Suppressor macrophage treated with lipopolysaccharide for 1 hour (primary cell): ENCODE data around the gene TANGO2.

Experiments used
- DNase-seq, 3 donors: peaks; one replicate each; pipeline ENCODE4 v3.0.0-alpha.2; 2020 to 2022

Gene TANGO2

DNA sequence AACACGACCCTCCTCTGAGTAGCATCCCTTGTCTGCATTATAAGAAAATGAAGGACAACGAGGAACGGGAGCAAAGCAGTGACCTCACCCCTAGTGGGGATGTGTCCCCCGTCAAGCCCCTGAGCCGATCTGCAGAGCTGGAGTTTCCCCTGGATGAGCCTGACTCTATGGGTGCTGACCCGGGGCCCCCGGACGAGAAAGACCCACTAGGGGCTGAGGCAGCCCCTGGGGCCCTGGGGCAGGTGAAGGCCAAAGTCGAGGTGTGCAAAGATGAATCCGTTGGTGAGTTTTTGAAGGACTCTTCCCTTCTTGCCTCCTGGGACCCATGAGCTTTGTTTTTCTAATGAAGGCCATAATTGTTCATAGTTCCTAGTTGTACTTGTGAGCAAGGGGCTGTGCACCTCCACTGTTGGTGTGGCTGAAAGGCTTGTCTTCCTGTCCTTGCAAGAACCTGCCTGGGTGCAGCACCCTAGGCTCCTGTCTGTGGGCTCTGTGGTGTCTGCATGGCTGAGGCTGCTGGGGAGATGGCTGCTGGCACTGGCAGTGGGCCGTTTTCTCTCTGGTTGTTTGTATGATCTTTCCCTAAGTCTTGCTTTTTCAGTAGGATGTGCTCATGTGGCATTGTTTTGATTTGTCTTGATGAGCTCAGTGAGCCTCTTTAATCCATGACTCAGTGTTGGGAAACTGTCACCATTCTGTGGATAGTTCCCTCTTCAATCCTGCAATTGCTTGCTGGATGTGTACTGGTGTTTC, 69.2 kb downstream of the TANGO2 start:
- peak; percentile 22 to 43 (median 34) for DNase-seq

DNA sequence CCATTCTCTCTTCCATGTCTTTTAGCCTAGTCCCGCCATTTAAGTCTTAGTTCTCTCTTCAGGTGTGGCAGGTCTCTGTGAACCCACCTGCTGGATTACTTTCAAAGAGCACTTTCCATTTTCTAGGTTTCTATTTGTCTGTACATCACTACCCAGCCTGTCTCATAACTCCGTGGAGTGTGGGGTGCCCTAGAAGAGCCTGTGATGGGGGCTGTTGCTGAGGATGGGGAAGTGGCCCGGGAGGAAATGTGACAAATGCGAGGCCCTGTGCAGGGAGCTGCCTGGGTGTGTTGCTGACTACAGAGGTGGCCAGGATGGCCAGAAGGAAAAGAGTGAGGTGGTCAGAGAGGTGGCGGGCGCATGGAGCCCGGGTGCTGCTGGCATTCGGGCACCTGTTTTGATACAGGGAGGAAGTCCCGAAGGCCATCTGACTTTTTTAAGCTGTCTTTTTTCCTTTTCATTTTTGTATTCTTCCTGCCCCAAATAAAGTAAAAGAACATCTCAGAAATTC, 69.9 kb downstream of the TANGO2 start:
- DNase-seq: peak in 2 of 3 donors; percentile 5 to 27

DNA sequence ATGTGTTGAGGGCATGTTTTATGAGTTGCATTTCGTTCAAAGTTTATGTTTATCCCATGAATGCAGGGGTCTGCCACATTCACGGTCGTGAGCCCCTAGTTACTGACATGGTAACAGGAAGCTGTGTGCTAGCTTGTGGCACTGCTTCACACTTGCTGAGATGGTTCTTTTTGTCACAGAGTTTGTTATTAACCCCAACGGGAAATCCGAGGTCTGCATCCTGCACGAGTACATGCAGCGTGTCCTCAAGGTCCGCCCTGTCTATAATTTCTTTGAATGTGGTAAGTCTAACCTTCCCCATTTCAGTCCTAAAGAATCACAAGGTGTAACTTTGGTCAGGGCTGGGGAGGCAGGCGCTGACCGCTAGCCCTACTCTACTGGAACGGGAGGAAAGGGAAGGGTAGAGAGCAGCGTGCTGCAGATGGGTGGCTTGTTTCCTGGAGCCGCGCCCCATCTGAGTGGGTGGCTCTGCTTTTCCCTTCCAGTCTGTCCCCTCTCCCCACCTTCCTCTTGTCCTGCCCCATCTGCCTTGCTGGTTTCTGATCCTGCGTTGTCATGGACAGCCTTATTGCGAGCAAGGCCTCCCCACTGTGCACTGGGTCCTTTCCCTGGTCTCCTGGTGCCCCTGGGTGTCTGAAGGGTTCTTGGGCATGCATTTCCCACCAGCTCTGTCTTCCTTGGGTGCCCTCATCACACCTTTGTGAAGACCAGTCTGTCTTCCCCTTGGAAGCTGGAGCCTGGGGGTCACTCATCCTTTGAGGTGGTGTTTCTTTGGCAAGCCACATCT, 71.0 kb downstream of the TANGO2 start:
- no peak for DNase-seq

DNA sequence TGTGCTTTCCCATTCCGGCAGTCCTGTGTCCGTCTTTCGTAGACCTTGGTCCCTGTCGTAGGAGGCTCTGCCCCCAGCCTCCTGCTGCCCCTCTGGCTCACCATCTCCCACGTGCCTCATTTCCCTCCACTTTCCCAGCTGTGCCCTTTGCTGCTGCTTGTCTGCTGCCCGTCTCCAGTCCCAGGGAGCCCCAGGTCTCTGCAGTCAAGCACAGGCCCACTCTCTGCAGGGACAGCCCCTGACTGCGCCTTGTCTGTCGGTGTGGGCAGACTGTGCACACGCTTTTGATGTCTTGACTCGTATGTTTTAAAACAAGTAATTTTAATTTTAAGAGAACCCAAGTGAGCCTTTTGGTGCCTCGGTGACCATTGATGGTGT, 71.6 kb downstream of the TANGO2 start:
- no peak for DNase-seq

DNA sequence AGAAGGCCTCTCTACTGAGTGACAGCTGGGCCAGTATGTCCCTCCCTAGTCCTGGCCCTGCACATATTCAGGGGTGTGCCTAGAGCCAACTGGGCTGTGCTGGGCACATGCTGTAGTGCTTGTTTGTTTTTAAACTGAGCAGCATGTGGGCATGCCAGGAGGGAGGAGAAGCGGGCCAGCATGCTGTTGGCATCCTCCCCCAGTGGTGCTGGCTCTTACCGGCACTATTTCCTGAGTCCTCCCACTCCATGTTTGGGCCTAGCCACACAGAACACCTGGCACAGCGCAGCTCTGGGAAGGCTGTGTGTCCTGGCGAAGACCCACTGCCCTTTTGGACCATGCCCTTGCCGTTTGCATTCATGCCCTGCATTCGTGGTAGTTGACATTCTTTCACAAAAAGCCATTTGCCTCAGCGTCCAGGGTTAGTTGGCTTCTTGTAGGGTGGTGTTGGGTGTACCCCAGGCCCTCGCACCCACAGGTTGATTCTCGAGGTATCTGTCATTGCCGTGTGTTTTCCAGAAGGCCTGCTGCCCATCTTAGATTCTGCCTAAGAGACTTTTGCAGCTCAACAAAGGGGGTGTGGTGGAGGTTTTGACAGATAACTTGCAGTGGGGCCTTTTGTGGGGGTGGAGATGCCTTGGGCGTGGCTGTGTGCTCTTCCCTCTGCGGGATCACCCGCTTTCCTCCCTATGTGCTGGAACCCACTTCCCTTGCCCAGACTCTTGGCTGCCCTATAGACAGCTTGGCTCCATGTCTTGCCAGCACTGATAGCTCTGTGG, 72.7 kb downstream of the TANGO2 start:
- no peak for DNase-seq

DNA sequence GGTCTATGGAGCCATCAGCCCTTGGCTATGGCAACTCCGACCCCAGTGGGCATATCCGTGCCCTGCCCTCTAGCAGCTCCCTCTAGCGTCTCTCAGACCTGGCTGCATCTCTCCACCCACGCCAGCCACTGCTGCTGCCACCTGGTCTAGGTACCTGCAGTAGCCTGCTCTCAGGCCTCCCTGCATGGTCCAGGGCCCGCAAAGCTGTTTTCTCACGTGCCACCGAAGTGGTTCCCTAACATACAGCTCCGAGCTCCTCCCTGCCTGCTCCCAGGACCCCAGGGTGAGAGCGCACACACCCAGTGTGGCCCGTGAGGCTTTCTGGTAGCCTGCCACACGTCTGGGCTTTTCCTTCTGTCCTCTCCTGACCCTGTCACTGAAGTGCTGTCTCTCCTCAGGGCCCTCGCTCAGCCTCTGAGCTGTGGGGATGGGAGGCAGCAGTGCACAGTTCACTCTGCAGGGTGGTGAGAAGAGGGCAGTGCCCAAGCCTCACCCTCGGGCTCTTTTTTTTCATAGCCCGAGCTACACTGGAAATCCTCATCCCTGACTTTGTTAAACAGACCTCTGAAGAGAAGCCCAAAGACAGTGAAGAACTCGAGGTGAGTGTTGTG, 73.4 kb downstream of the TANGO2 start:
- DNase-seq: no peak

DNA sequence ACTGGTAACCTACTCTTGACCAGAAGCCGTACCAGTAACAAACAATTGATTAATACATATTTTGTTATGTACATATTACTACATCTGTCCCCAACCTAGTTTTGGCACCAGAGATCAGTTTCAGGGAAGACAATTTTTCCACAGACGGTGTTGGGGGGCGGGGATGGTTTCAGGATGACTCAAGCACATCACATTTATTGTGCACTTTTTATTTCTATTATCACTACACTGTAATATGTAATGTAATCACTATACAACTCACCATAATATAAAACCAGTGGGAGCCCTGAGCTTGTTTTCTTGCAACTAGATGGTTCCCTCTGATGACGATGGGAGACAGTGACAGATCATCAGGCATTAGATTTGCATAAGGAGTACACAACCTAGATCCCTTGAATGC, 74.6 kb downstream of the TANGO2 start:
- DNase-seq: no peak

DNA sequence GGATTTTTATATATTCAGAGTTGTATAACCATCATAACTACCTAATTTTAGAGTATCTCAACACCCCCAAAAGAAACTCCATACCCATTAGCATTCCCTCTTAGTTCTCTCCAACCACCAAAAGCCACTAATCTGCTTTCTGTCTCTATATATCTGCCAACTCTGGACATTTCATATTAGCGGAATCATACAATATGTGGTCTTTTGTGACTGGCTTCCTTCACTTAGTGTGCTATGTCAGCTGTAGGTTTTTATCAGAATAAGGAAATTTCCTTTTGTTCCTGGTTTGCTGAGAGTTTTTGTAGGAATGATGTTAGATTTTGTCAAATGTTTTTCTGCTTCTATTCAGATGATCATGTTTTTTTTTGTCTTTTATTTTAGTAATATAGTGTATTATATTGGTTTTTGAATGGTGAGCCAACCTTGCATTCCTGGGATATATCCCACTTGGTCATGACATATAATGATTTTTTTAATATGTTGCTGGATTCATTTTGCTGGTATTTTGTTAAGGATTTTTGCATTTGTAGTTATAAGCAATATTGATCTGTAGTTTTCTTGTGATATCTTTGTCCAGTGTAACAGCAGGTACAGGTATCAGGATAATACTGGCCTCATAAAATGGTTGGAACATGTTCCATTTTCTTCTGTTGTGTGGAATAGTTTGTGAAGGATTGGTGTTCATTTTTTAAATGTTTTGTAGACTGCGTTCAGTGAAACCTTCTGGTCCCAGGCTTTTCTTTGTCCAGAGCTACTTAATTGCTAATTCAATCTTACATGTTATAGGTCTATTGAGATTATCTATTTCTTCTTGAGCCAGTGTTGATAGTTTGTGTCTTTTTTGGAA, 75.9 kb downstream of the TANGO2 start:
- DNase-seq: no peak

DNA sequence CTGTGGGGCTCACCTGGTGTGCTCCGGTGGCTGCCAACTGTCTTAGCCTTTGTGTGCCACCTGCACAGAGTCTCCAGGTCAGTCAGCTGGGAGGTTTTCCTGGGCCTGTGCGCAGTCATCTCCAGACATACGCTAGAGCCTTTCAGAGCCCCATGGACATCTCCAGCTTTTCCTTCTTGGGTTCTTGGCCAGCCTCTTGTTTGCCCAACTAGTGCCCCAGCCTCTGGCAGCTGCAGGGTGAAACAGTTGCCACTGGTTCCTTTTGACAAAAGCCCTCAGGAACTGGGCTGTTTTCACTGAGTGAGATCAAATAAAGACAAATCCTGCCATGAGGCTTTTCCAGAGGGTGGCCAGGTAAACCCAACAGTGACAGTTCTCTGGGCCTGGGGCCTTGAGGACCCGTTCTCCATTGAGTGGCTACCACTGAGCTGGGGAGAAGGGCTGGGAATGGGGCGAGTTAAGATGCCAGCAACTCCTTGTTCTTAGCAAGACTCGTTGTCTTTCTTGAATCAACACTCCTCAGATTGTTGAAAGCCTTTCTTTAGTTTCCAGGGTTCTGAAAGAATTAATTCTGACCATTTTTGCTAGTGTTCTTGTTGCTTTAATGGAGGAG, 78.3 kb downstream of the TANGO2 start:
- DNase-seq: no peak

DNA sequence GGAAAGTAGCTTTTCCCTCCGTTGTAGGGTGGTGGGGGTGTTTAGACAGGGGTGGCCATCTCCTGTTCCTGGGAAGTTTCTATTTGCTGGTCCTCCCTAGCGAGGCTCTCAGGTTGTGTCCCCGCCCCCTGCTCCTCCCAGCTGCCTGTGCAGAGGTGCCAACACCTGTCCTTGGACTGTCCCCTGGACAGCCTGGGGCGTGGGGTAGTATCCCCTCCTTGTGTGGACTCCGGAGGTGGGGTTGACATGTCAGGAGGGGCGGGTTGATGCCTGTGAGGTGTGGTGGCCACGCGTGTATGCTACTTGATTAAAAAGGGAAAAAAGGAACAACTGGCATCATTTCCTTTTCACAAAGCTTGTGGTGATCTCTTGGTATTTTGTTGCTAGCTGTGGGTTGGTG, 80.7 kb downstream of the TANGO2 start:
- DNase-seq: no peak

DNA sequence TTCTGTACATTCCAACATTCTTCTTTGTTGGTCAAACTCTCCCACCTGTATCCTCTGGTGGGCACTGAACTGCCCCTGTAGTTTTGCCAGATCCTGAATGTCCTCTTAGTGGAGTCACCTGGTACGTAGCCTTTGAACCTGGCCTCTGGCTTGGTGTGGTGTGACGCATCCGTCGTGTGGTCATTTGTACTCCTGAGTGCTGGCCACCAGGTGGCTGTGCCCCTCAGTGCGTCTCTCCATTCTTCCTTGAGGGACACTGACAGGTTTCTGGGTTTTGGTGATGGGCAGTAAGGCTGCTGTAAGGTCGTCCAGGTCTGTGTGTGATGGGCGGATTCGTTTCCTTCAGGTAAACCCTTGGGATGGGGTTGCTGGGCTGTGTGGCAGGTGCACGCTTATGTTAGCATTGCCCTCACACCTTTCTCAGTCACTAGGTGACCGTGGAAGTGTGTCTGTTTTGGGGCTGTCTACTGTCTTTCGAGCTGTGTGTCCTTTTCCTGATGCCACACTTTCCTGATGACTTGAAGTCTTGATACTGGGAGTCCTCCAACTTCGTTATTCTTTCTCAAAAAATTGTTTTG, 81.4 kb downstream of the TANGO2 start:
- no peak for DNase-seq

DNA sequence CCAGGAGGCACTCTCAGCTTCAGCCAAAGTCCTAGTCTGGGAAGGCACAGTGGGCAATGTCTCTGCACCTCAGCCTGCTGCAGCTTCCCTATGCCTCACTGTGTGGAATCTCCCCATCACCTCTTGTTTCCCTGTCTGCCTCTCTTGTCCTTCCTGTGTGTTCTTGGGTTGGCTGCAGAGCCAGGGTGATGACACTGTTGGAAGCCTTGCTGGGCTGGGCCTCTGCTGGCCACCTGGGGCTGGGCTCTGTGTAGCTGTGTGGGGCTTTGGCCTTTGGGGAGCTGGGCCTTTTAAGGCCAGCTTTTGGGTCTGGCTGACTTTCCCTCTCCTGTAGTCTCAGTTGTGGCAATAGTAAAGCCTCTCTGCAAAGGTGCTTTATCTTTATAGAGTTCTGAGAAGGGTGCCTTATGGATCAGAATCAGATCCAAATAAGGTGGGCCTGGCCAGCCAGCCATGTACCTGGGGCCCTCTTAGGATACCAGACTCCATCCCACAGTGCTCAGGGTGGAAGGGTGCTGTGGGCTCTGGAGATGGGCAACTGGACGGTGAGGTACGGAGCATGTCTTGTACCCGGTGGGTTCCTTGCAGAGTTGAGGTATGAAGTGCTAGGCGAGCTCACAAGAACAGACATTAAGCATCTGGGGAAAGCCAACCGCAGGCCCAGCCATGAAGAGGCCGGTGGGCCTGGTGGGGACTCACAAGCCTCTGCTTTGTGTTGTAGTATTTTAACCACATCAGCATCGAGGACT, 84.7 kb downstream of the TANGO2 start:
- no peak for DNase-seq

DNA sequence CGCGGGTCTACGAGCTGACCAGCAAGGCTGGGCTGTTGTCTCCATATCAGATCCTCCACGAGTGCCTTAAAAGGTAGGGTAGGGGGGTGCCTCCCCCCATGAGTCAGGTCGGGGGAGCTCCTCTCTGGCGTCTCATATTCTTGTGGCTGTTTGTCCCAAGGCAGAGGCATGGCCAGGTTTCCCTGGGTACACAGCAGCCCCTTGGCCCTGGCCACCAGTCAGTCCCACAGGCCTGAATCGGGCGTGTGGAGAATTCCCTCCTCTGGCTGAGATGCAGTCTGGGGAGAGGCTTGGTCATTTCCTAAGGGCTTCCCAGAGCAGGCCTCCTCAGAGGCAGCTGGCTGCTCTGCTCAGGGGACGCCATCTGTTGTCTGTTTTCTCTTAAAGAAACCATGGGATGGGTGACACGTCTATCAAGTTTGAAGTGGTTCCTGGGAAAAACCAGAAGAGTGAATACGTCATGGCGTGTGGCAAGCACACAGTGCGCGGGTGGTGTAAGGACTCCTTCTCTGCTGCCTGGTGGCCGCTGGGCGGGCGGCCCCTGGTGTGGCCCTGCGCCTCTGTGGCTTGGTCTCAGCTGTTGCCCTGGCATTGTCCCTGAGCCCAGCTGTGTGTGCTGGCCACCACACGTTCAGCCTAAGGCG, 85.4 kb downstream of the TANGO2 start:
- DNase-seq: no peak

DNA sequence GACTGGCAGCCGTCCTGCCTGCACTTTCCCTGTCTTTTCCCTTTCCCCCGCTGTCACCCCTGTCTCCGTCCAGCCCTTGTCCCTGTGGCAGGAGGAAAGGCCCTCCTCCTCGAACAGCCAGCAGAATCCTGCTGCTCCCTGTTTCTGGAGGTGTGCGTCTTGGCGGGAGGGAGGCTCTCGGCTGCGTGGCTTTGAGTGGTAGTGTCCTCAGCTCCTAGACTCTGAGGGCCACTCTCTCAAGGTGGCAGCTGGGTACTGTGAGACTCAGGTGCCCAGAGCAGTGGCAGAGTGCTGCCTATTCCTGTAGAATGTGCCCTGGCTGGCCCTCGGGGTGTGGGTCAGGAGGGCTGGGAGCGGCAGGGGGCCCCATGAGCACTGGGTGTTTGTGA, 85.9 kb downstream of the TANGO2 start:
- DNase-seq: no peak

DNA sequence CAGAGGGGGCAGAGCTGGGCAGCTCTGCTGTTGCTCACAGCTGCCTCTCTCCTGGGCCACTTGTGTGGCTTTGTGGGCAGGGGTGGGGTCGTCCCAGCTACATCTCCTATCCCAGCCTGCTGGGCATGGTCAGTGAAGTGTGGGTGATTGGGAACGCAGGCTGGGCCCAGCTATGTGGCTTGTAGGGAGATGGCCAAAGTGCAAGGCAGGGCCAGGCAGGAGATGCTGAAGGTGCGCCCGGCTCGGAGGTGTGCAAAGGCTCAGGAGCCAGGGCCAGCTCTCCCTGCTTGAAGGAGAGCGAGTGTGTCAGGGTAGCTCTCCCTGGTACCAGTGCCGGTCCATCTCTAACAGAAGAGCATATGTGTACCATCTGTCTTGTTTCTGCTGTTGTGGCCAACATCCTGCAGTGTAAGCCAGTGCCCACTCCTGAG, 86.6 kb downstream of the TANGO2 start:
- DNase-seq: no peak

DNA sequence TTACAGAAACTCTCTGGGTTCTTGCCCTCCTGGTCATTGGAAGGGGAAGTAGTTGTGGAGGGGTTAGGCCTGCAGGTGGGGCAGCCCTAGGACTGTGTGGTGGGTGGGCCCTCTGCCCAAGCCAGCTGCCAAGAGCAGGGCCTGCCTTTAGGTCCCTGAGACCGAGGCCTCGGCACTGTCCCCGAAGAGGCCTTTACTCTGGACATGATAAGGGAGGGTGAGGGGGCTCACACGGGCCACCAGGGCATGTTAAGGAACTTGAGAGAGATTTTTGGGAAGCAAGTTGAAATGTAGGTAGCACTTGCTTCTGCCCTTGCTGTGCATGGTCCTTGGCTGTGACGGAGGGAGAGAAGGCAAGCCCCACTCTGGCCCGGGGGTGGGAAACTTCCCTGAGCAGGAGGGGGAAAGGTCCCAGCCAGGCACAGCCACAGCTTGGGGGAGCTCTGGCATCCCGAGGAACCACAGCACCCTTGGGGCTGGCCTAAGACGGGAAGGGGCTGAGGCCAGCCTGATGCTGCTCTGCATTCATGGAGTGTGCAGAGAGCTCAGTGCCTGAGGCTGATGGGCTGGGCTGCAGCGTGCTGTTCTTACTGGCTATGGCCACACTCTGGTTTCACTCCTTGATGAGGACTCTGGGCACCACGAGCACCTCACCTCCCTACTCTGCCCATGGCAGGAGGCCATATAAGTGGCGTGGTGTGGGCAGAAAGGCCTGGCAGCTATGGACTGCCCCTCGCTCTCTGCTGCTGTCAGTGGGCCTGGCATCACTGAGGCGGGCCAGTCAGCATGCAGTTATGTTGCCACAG, 87.2 kb downstream of the TANGO2 start:
- no peak for DNase-seq

DNA sequence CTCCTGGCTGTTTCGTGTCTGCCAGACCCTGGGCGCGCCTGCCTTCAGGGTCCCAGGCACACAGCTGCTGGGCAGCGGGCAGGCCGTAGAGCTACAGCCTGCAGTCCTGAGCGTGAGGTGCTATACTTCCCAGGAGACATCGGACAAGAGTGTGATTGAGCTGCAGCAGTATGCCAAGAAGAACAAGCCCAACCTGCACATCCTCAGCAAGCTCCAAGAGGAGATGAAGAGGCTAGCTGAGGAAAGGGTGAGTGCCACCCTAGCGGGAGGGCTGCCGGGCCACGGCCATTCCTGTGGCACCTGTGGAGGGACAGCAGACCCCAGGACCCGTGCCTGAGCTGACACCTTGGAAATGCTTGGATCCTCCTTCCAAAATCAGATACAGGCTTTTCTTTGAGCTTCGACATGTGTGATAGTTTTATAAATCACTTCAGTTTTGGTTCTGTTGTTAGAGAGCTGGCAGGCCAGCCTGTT, 87.9 kb downstream of the TANGO2 start:
- no peak for DNase-seq

DNA sequence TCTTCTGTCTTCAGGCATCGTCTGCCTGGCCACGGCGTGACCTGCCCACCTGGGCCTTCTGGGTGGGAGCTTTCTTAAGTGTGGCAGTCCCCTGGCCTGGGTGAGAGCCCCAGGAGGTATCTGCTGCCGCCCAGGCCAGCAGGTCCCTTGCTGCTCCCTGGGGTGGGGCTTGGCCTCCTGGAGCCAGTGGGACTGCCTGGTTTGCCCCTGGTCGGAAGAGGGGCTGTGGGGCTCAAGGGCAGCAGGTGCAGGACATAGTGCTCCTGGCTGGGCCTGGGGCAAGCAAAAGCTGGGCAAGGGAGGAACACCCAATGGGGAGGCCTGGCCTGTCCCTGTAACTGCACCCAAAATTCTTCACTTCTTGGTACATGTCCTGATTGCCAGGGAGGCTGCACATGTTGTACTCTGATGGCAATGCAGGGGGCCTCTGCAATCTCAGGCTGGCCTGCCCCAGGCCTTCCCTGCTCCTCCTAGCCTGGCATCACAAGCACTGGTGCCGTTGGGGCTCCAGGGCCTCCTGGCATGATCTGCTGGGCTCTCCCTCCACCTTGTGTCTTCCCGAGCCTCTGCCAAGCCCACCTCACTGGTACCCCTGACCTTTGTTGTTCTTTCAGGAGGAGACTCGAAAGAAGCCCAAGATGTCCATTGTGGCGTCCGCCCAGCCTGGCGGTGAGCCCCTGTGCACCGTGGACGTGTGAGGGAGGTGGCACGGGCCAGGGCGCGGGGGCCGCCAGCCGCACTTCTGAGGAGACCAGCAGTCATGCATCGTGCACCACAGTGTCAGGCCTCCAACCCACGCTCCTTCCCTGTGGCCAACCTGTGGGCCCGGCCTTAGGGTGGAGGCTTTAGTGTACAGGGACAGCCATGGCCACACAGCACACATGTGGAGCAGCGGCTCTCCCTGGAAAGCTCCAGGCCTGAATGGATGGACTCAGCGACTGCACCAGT, 88.8 kb downstream of the TANGO2 start:
- no peak for DNase-seq
